ENCODE measurements around the gene HUS1.
A peak's percentile ranks its signal among the peaks of the same experiment; 100 is the strongest.

Gene HUS1

GRCh38 chr7:47979145-47979831 lies at the start of gene HUS1:
HUS1 (minus strand) TSS chr7:47979615; CDS start chr7:47979519, 96 bp downstream.
- peak; percentile 82 for DNase-seq (ENCODE audit: low read depth)
- TF ChIP-seq CTCF (IDR thresholded peaks at IDR 0.05; ENCODE audit: control insufficient read depth, extremely low read depth, insufficient read depth) = no peak
- peak within 1 kb of the TSS; percentile 65 for H3K4me3 ChIP-seq (ENCODE audit: low read depth, low read length)

- no peak for TF ChIP-seq CTCF (IDR thresholded peaks at IDR 0.05; ENCODE audit: control insufficient read depth, extremely low read depth, insufficient read depth)
Observed at GRCh38 chr7:48028938-48029337, 49.5 kb upstream of the HUS1 start, which contains the start of gene SUN3. SUN3 (minus strand) TSS chr7:48029107; CDS start chr7:48028938, 169 bp downstream.

GRCh38 chr7:48025624-48026023 lies 46.2 kb upstream of the HUS1 start:
- TF ChIP-seq CTCF (IDR thresholded peaks at IDR 0.05; ENCODE audit: control insufficient read depth, extremely low read depth, insufficient read depth) = no peak

More at GRCh38 chr7:48028938-48029337, 49.5 kb upstream of the HUS1 start, which contains the start of gene SUN3:
- DNase-seq (ENCODE audit: low read depth) = no peak
- no peak within 1 kb of the TSS for H3K4me3 ChIP-seq (ENCODE audit: low read depth, low read length)

GRCh38 chr7:48017674-48018073 lies 38.3 kb upstream of the HUS1 start:
- H3K4me3 ChIP-seq (ENCODE audit: low read depth, low read length) = no peak overlapping the region
- DNase-seq (ENCODE audit: low read depth) = no peak
- TF ChIP-seq CTCF (IDR thresholded peaks at IDR 0.05; ENCODE audit: control insufficient read depth, extremely low read depth, insufficient read depth) = no peak

More at GRCh38 chr7:48025624-48026023, 46.2 kb upstream of the HUS1 start:
- DNase-seq (ENCODE audit: low read depth) = no peak
- no peak overlapping the region for H3K4me3 ChIP-seq (ENCODE audit: low read depth, low read length)

- DNase-seq (ENCODE audit: low read depth) = no peak
- no peak overlapping the region for H3K4me3 ChIP-seq (ENCODE audit: low read depth, low read length)
- no peak for TF ChIP-seq CTCF (IDR thresholded peaks at IDR 0.05; ENCODE audit: control insufficient read depth, extremely low read depth, insufficient read depth)
Observed at GRCh38 chr7:48016641-48017040, 37.2 kb upstream of the HUS1 start.

- DNase-seq (ENCODE audit: low read depth) = no peak
- TF ChIP-seq CTCF (IDR thresholded peaks at IDR 0.05; ENCODE audit: control insufficient read depth, extremely low read depth, insufficient read depth) = no peak
- H3K4me3 ChIP-seq (ENCODE audit: low read depth, low read length) = no peak overlapping the region
Observed at GRCh38 chr7:48011951-48012350, 32.5 kb upstream of the HUS1 start.

GRCh38 chr7:48011323-48011722 lies 31.9 kb upstream of the HUS1 start:
- no peak overlapping the region for H3K4me3 ChIP-seq (ENCODE audit: low read depth, low read length)
- no peak for TF ChIP-seq CTCF (IDR thresholded peaks at IDR 0.05; ENCODE audit: control insufficient read depth, extremely low read depth, insufficient read depth)
- no peak for DNase-seq (ENCODE audit: low read depth)

Measured in LNCaP clone FGC (cell line).